SK-N-MC (cell line): ENCODE data around the gene LRG1.

Experiments
- DNase-seq: peaks from one replicate; pipeline ENCODE4 v3.0.0-alpha.2; 2011; ENCODE audit warnings: low read depth, low spot score
- H3K27ac ChIP-seq: fragments of 200-600 bp; sonication (generic); 2 replicates; pipeline ENCODE4 v1.5.1; 2016; ENCODE audit warnings: mixed run types
- H3K36me3 ChIP-seq: fragments of 200-600 bp; sonication (generic); 2 replicates; pipeline ENCODE4 v1.6.1; 2017; ENCODE audit warnings: antibody characterized with exemption, low read length, mixed read lengths; ENCODE audit not compliant: insufficient read depth
- H3K4me3 ChIP-seq: fragments of 200-600 bp; sonication (generic); 2 replicates; pipeline ENCODE4 v1.5.1; 2016
- H3K9ac ChIP-seq: fragments of 200-600 bp; sonication (generic); 2 replicates; pipeline ENCODE4 v1.8.0; 2017; ENCODE audit warnings: mixed run types, mixed read lengths; ENCODE audit not compliant: insufficient read length
- H3K9me3 ChIP-seq: fragments of 200-600 bp; sonication (generic); 2 replicates; pipeline ENCODE4 v1.6.1; 2017; ENCODE audit warnings: low read depth, mild to moderate bottlenecking, antibody characterized with exemption, low read length, moderate library complexity, mixed read lengths
- EZH2 ChIP-seq: fragments of 200-600 bp; sonication (generic); IDR thresholded peaks from one replicate; pipeline ENCODE4 v1.6.1; 2017; ENCODE audit warnings: antibody characterized with exemption
- FOXP2 ChIP-seq: optimal IDR thresholded peaks from 2 replicates; pipeline ENCODE3; 2011; ENCODE audit warnings: mild to moderate bottlenecking, moderate library complexity; ENCODE audit not compliant: insufficient read depth; ENCODE audit errors: extremely low read length, control extremely low read depth
- POLR2AphosphoS5 ChIP-seq: IDR thresholded peaks from 2 replicates; pipeline ENCODE4 v1.6.1; 2012; ENCODE audit warnings: mild to moderate bottlenecking, low read depth, low read length, borderline replicate concordance

LRG1 gene

DNA sequence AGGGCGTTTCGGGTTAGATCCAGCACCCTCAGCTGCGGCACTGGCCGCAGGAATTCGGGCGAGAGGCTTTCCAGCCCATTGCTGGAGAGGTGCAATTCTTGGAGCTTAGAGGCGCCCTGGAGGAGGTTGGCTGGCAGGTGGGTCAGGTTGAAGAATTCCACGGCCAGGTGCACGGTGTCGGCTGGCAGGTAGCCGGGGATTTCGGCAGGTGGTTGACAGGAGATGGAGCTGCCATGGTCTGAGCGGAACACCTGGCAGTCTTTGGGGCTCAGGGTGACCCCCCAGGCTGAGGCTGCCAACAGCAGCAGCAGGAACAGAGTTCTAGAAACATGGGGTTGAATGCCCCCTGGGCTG lies 1.3 kb downstream of the LRG1 start:
- Histone ChIP-seq H3K36me3 (no peaks in the 10 kb centered on the region), H3K9ac (no peak overlapping the region), H3K4me3 (no peak overlapping the region), H3K9me3 (no peaks in the 10 kb centered on the region), H3K27ac (no peak overlapping the region)
- TF ChIP-seq POLR2AphosphoS5 (no peak), EZH2 (no peak)
- DNase-seq, result no peak

DNA sequence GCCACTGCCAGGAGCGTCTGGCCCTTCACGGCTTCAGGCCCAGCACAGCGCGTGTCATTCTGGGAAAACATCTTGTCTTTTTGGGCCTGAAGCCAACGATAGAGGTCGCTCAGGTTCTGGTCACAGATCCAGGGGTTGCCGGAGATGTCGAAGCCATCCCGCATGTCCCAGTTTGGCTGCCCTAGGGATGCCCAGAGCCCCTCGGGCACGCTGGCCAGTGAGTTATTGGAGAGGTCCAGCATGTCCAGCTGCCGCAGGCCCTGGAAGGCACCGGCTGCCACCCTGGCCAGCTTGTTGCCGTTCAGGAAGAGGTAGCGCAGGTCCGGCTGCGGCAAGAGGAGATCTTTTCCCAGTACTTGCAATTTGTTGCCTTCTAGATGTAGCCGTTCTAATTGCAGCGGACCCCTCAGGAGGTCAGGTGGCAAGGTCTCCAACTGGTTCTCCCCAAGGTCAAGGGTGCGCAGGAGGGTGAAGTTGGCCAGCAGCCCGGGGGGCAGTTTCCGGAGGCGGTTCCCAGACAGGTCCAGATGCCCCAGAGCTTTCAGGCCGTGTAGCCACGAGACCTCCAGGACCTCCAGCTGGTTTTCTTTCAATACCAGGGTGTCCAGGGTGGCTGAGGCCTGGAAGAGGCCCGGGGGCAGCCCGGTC lies 1.8 kb downstream of the LRG1 start:
- TF ChIP-seq EZH2, result no peak
- TF ChIP-seq POLR2AphosphoS5, result no peak
- TF ChIP-seq FOXP2, result no peak
- Histone ChIP-seq H3K36me3 (no peaks in the 10 kb centered on the region), H3K4me3 (no peak overlapping the region), H3K27ac (no peak overlapping the region), H3K9ac (no peak overlapping the region), H3K9me3 (no peaks in the 10 kb centered on the region)
- no peak for DNase-seq

GRCh38 chr19:4536798-4537197 lies 3.0 kb downstream of the LRG1 start:
- TF ChIP-seq POLR2AphosphoS5 (no peak), FOXP2 (no peak), EZH2 (no peak)
- Histone ChIP-seq H3K9ac (no peak overlapping the region), H3K9me3 (no peaks in the 10 kb centered on the region), H3K36me3 (no peaks in the 10 kb centered on the region), H3K4me3 (no peak overlapping the region), H3K27ac (no peak overlapping the region)
- no peak for DNase-seq

- Histone ChIP-seq H3K9ac (no peak within 1 kb of the TSS), H3K36me3 (no peaks in the 10 kb centered on the region), H3K9me3 (no peaks in the 10 kb centered on the region), H3K4me3 (peak within 1 kb of the TSS; percentile 65), H3K27ac (no peak within 1 kb of the TSS)
- TF ChIP-seq POLR2AphosphoS5, result no peak; the same call in 1 of the 2 replicates
- TF ChIP-seq FOXP2, result no peak
- TF ChIP-seq EZH2, result no peak
- DNase-seq, result peak; percentile 56
These were observed 4.8 kb downstream of the LRG1 start, which contains the start of gene PLIN5 for GRCh38 chr19:4534836-4535658. Gene PLIN5, minus strand, starts transcription at chr19:4535224. Its CDS starts 1,150 bp downstream, at chr19:4534074.

DNA sequence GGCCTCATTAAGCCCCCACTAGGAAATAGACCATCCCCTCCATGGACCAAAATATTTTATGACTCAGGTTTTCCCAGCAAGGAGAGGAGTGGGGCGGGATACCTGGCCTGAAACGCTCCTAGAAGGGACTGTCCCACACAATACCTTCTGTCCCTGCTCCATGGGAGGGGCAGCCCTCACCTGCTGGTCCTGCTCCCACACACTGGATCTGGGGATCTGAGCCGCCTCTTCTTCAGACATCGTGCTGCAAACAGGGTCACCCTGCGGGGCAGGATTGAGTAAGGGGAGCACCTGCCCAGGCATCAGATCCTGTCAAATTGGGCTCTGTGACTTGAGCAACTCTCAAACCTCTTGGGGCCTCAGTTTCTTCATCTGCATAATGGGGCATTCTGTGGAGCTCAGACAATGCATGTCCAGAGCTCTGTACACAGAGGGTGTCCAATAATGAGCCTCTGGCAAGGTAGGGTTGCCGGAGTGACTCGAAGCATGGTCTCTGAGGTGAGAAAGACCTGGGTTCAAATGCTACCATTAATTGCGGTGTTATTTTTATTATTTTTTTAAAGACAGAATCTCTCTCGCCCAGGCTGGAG lies 5.9 kb downstream of the LRG1 start:
- Histone ChIP-seq H3K27ac (no peak overlapping the region), H3K9ac (no peak overlapping the region), H3K4me3 (no peak overlapping the region), H3K36me3 (no peaks in the 10 kb centered on the region), H3K9me3 (no peaks in the 10 kb centered on the region)
- TF ChIP-seq POLR2AphosphoS5, result no peak
- TF ChIP-seq EZH2, result no peak
- no peak for TF ChIP-seq FOXP2
- DNase-seq, result no peak

- TF ChIP-seq EZH2 (no peak), POLR2AphosphoS5 (no peak), FOXP2 (no peak)
- DNase-seq, result no peak
- no peak overlapping the region for H3K27ac ChIP-seq
- H3K36me3 ChIP-seq, result no peaks in the 10 kb centered on the region
- no peak overlapping the region for H3K4me3 ChIP-seq
- no peak overlapping the region for H3K9ac ChIP-seq
- no peaks in the 10 kb centered on the region for H3K9me3 ChIP-seq
These were observed 6.5 kb downstream of the LRG1 start for GRCh38 chr19:4533334-4533733.

DNA sequence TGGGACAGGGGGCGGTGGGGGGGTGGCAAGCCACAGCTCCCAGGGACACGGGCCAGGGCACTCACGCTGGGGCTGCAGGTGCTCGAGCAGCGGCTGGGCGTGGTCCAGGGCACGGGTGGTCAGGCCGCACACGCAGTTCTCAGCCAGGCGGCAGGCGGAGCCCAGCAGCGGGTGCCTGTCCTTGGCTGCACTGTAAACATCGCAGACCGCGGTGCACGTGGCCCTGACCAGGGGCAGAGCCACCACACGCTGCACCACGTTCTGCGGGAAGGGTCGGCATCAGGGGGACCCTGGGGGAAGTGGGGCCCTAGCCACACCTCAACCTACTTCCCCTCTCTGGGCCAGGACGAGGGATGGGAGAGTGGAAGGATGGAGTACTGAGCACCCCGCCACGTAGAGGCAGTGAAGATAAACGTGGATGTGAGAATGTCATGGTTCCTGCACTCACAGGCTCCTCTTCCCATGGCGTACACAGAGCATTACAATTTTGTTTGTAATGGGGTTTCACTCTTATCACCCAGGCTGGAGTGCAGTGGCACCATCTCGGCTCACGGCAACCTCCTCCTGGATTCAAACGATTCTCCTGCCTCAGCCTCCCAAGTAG lies 8.2 kb downstream of the LRG1 start:
- Histone ChIP-seq H3K36me3 (no peaks in the 10 kb centered on the region), H3K27ac (no peak overlapping the region), H3K4me3 (no peak overlapping the region), H3K9ac (no peak overlapping the region), H3K9me3 (no peaks in the 10 kb centered on the region)
- no peak for DNase-seq
- no peak for TF ChIP-seq POLR2AphosphoS5
- TF ChIP-seq FOXP2, result no peak
- no peak for TF ChIP-seq EZH2

- H3K27ac ChIP-seq, result no peak overlapping the region
- TF ChIP-seq EZH2, result no peak
- no peak for TF ChIP-seq FOXP2
- TF ChIP-seq POLR2AphosphoS5, result no peak
- no peaks in the 10 kb centered on the region for H3K36me3 ChIP-seq
- no peak for DNase-seq
- H3K9me3 ChIP-seq, result no peaks in the 10 kb centered on the region
- H3K9ac ChIP-seq, result no peak overlapping the region
- no peak overlapping the region for H3K4me3 ChIP-seq
These were observed 9.8 kb downstream of the LRG1 start for GRCh38 chr19:4529924-4530522.
